Fibroblast of pulmonary artery (primary cell): ENCODE data around the gene ETDC.

ENCODE experiments used
- DNase-seq: peaks from one replicate; pipeline ENCODE4 v3.0.0-alpha.2; 2010; ENCODE audit warnings: low read depth
- H3K4me3 ChIP-seq: replicated peaks from 2 replicates; pipeline ENCODE4 v1.5.1; 2011; ENCODE audit warnings: low read depth, mild to moderate bottlenecking, control low read depth, low read length, moderate library complexity
- CTCF ChIP-seq: IDR thresholded peaks from 2 replicates; pipeline ENCODE4 v1.5.1; 2011; ENCODE audit warnings: mild to moderate bottlenecking, control low read depth, low read length, inconsistent platforms; ENCODE audit errors: missing control alignments

The ETDC gene

GRCh38 chrX:135327299-135327698, 18.0 kb downstream of the ETDC start:
- no peak overlapping the region for H3K4me3 ChIP-seq
- TF ChIP-seq CTCF: no peak
- DNase-seq: peak; percentile 88

GRCh38 chrX:135328421-135329005, 19.2 kb downstream of the ETDC start:
- H3K4me3 ChIP-seq: no peak overlapping the region
- peak; percentile 10 for DNase-seq
- no peak for TF ChIP-seq CTCF

- no peak for DNase-seq
- no peak for TF ChIP-seq CTCF
- no peak overlapping the region for H3K4me3 ChIP-seq
Measured at GRCh38 chrX:135330706-135331105, 21.4 kb downstream of the ETDC start.

- no peak for DNase-seq
Measured at GRCh38 chrX:135331525-135331924, 22.2 kb downstream of the ETDC start.

GRCh38 chrX:135340831-135341230, 31.6 kb downstream of the ETDC start:
- no peak for TF ChIP-seq CTCF
- no peak overlapping the region for H3K4me3 ChIP-seq
- peak; percentile 26 for DNase-seq

More at GRCh38 chrX:135331525-135331924, 22.2 kb downstream of the ETDC start:
- H3K4me3 ChIP-seq: no peak overlapping the region
- TF ChIP-seq CTCF: no peak

GRCh38 chrX:135345107-135345589, 35.9 kb downstream of the ETDC start:
- TF ChIP-seq CTCF: no peak
- peak; percentile 65 for DNase-seq
- H3K4me3 ChIP-seq: peak overlapping the region; percentile 74

GRCh38 chrX:135346975-135347374, 37.7 kb downstream of the ETDC start:
- TF ChIP-seq CTCF: no peak

More at GRCh38 chrX:135346975-135347374, 37.7 kb downstream of the ETDC start:
- no peak overlapping the region for H3K4me3 ChIP-seq
- DNase-seq: peak; percentile 32
